Testis (tissue), 3 donors: Measurements from ENCODE around the gene MACROD2. TPM values are rescaled to one million over a fixed set of nuclear protein-coding genes. Genes with fewer than 3 reads are reported as not detected.

Experiments
- DNase-seq: peaks from one replicate; pipeline ENCODE4 v3.0.0-alpha.2; 2019
- H3K27ac ChIP-seq, 2 donors: fragments of 200-600 bp; sonication (generic); one replicate each; pipeline ENCODE4 v1.5.1; 2019
- H3K27me3 ChIP-seq: fragments of 200-600 bp; sonication (generic); one replicate; pipeline ENCODE4 v1.5.1; 2019
- H3K36me3 ChIP-seq: fragments of 200-600 bp; sonication (generic); one replicate; pipeline ENCODE4 v1.5.1; 2017; ENCODE audit warnings: low read depth; ENCODE audit errors: missing control alignments
- H3K4me1 ChIP-seq: fragments of 200-600 bp; sonication (generic); one replicate; pipeline ENCODE4 v1.5.1; 2019
- H3K4me3 ChIP-seq, 2 donors: fragments of 200-600 bp; sonication (generic); one replicate each; pipeline ENCODE4 v1.5.1; 2017 to 2019
- H3K9me3 ChIP-seq: fragments of 200-600 bp; sonication (generic); one replicate; pipeline ENCODE4 v1.5.1; 2017
- POLR2A ChIP-seq: fragments of 450-650 bp; IDR thresholded peaks from one replicate; pipeline ENCODE4 v1.6.1; 2017; ENCODE audit warnings: antibody characterized with exemption, mild to moderate bottlenecking, moderate library complexity
- WGBS, 2 donors: methylation state at CpG; one replicate each; pipeline ENCODE4 v1.1.5; 2018; 5-methylcytosine and 5-hydroxymethylcytosine counted together
- intact Hi-C: fragments of 100-400 bp; cut with DNase I; formaldehyde crosslinking; loops from one replicate; pipeline ENCODE4 v1.15.1; 2023; ENCODE audit warnings: low total_unique reads
- polyA plus RNA-seq: library from polyadenylated mRNA; stranded (reverse); fragments of 350-450 nt; fragmentation: Illumina TruSeq; extraction: RNeasy Lipid Tissue Mini Kit (QIAGEN cat#74804); gene quantifications from one replicate; pipeline ENCODE4 v1.2.3, GENCODE V29; 2014; ENCODE audit warnings: low read depth, low replicate concordance; ENCODE audit not compliant: insufficient read depth
- total RNA-seq, 2 donors: library from RNA; depleted of rRNA; stranded (reverse); fragments of >200 nt; gene quantifications; one replicate each; pipeline ENCODE4 v1.2.3, GENCODE V29; 2016
- TF ChIP-seq, protein P1 (sequence below), 3 experiments: fragments of 450-650 bp in 2 of 3; fragments of 200-600 bp in 1 of 3; sonication (generic) in 1 of 3; IDR thresholded peaks; one replicate each; pipeline ENCODE4 v1.5.1; 2016 to 2019; ENCODE audit warnings: antibody characterized with exemption in 3 of 3, mild to moderate bottlenecking in 2 of 3, moderate library complexity in 1 of 3

The MACROD2 gene
- total and polyA plus RNA-seq, 3 donors from 2014 or later = 12.6 to 20.6 (median 16.8) TPM

DNA sequence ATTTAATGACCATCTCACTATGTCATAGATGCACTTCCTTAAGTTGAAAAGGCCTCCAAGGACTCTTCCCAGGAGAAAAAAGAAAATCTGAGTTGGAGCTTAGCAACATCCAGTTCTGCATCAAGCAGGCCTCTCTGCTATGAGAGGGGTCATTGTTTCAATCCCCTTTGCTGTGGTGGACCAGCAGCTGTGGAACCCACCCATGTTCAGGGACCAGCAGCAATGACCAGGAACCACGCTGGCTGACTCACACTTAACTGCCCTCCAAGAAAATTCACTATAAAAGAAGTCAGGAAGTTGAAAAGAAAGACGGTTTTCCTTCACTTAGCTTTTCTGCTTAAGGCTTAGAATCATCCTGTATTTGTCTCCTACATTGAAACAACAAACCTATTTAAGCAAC is 1404.5 kb downstream of the MACROD2 start:
- no peak for TF ChIP-seq POLR2A
- TF ChIP-seq, protein P1, sequence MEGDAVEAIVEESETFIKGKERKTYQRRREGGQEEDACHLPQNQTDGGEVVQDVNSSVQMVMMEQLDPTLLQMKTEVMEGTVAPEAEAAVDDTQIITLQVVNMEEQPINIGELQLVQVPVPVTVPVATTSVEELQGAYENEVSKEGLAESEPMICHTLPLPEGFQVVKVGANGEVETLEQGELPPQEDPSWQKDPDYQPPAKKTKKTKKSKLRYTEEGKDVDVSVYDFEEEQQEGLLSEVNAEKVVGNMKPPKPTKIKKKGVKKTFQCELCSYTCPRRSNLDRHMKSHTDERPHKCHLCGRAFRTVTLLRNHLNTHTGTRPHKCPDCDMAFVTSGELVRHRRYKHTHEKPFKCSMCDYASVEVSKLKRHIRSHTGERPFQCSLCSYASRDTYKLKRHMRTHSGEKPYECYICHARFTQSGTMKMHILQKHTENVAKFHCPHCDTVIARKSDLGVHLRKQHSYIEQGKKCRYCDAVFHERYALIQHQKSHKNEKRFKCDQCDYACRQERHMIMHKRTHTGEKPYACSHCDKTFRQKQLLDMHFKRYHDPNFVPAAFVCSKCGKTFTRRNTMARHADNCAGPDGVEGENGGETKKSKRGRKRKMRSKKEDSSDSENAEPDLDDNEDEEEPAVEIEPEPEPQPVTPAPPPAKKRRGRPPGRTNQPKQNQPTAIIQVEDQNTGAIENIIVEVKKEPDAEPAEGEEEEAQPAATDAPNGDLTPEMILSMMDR (IDR thresholded peaks at IDR 0.05) = no peak
- DNase-seq = no peak
- Histone ChIP-seq H3K4me3 (no peak overlapping the region), H3K4me1 (no peaks in the 10 kb centered on the region), H3K9me3 (no peaks in the 10 kb centered on the region), H3K36me3 (no peaks in the 10 kb centered on the region), H3K27ac (no peak overlapping the region), H3K27me3 (no peaks in the 10 kb centered on the region)
- intact Hi-C loops = no loop called here
- 78 to 92% methylated on average over 2 of the region's 2 CpGs for WGBS, 2 donors

DNA sequence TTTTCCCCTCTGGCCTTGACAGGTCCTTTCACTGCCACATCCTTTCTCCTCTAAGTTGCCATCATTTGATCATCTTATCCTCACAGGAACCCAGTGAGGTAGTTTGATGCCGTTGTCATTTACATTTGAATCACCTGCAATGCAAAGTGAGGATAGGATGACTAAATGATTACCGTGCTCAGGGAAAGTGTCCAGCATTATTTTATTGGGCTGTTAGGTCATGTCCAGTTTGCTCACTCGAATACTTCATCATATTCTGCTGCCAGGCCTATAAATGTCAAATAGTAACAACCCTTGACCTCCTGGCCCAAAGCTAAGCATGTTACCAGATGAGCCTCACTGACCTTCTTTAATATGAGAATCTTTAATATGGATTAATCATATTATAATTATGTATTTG is 1410.8 kb downstream of the MACROD2 start:
- 75 to 87% methylated on average over 3 of the region's 3 CpGs for WGBS, 2 donors
- no peaks in the 10 kb centered on the region for H3K27me3 ChIP-seq
- H3K4me1 ChIP-seq = no peaks in the 10 kb centered on the region
- no peak overlapping the region for H3K4me3 ChIP-seq
- no peaks in the 10 kb centered on the region for H3K36me3 ChIP-seq
- H3K27ac ChIP-seq = no peak overlapping the region
- intact Hi-C loops = no loop called here
- no peak for DNase-seq
- H3K9me3 ChIP-seq = no peaks in the 10 kb centered on the region
- TF ChIP-seq, protein P1 (IDR thresholded peaks at IDR 0.05) = no peak
- TF ChIP-seq POLR2A = no peak

DNA sequence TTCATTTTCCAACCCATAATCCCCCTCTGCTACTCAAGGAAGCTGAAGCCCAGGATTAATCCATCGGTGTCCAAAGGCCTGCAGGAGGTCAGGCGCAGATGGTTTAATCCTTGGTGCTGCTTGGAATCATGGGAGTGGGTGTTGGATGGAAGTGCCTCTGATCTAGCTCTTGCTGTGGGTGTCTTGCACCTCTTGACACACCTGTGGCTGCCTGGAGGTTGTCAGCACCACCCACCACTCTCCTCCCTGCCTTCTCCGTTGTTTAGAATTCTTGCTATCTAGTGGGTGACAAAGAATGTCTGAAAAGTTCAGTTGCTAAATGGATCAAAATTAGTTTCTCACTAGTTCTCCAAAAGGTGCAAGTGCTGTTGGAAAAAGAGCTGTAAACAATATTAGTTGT is 1416.5 kb downstream of the MACROD2 start:
- no peaks in the 10 kb centered on the region for H3K36me3 ChIP-seq
- no peaks in the 10 kb centered on the region for H3K27me3 ChIP-seq
- H3K4me3 ChIP-seq = no peak overlapping the region
- H3K4me1 ChIP-seq = no peaks in the 10 kb centered on the region
- no peaks in the 10 kb centered on the region for H3K9me3 ChIP-seq
- H3K27ac ChIP-seq = no peak overlapping the region
- 91 to 92% methylated on average over 3 of the region's 3 CpGs for WGBS, 2 donors
- intact Hi-C loops = no loop called here
- TF ChIP-seq, protein P1 (IDR thresholded peaks at IDR 0.05) = no peak
- no peak for TF ChIP-seq POLR2A
- no peak for DNase-seq

DNA sequence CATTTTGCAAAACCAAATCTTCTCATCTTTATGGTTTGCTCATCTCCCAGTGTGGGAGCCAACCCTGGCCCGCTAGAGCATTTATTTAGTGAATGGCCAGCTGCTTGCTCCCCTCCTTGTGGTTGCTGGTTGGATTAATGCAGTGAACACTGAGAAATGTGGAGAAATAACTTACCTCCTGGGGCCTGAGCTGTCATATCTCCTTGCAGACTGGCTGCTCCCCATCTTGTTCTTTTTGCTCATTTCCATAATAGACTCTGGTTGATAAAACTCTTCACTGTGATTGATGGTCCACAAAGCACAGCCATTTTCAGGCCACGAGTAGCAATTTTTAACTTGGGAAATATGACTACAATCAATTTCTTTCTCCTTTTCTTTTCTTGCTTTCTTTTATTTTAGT is 1420.6 kb downstream of the MACROD2 start:
- Histone ChIP-seq H3K4me3 (no peak overlapping the region), H3K27ac (no peak overlapping the region), H3K27me3 (no peaks in the 10 kb centered on the region), H3K9me3 (no peaks in the 10 kb centered on the region), H3K4me1 (no peaks in the 10 kb centered on the region), H3K36me3 (no peaks in the 10 kb centered on the region)
- no peak for TF ChIP-seq POLR2A
- TF ChIP-seq, protein P1 (IDR thresholded peaks at IDR 0.05) = no peak
- WGBS, 2 donors = 84 to 87% methylated on average over 2 of the region's 2 CpGs
- DNase-seq = no peak
- intact Hi-C loops = no loop called here

DNA sequence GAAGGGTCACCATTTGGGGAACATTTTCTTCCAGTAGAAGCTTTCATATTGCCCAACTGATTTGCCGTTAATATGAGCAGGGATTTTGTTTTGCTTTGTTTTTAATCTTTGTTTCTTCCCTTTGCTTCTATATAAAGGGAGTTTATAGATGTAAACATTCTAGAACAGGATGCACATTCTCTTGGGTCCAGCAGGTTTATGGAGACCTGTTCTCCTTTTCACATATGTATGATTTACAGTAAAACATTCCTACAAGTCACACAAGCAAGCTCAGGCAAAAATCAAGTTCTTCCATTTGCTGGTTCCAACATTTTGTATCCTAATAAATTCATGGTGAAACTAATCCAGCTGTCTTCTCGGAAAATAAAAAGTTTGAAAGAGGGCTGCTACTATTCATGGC is 1424.5 kb downstream of the MACROD2 start:
- H3K4me1 ChIP-seq = no peaks in the 10 kb centered on the region
- TF ChIP-seq, protein P1 (IDR thresholded peaks at IDR 0.05) = no peak
- no peak for TF ChIP-seq POLR2A
- WGBS, 2 donors = 73% methylated on average over 2 of the region's 2 CpGs

More for the DNA sequence above, 1424.5 kb downstream of the MACROD2 start:
- intact Hi-C loops = no loop called here
- Histone ChIP-seq H3K4me3 (no peak overlapping the region), H3K36me3 (no peaks in the 10 kb centered on the region), H3K27ac (no peak overlapping the region), H3K27me3 (no peaks in the 10 kb centered on the region), H3K9me3 (no peaks in the 10 kb centered on the region)
- DNase-seq = no peak
